HG03439 (cell line): Measurements from ENCODE around the gene TSPAN12.
A peak's percentile ranks its signal among the peaks of the same experiment; 100 is the strongest.
"Not testable (repeated sequence)": the region's sequence is repeated elsewhere in the genome, so short reads cannot be mapped to it uniquely, and the experiment has no call there.

ENCODE experiments used
- ATAC-seq: cut with Tn5 transposase; IDR thresholded peaks from one replicate; pipeline ENCODE4 v1.9.1; 2021; ENCODE audit warnings: mild to moderate bottlenecking, moderate library complexity; ENCODE audit not compliant: unreplicated experiment

TSPAN12 gene

DNA sequence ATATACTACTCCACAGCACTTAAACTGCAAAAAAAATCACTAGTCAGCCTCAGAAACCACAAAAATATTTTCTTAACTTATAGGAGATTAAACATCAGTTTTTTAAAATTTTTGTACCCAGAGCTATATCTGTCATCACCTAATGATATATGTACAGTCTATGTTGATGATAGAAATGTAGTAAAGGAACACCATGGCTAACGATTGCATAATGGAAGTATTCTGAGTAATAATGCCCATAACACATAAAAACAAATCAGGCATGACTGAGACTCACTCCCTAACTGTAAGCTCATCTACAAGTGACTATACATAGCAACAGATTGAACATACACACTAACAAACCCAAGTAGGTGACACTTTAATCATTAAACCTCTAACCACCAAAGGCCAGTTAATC is 51.3 kb downstream of the TSPAN12 start:
- ATAC-seq, result no peak

DNA sequence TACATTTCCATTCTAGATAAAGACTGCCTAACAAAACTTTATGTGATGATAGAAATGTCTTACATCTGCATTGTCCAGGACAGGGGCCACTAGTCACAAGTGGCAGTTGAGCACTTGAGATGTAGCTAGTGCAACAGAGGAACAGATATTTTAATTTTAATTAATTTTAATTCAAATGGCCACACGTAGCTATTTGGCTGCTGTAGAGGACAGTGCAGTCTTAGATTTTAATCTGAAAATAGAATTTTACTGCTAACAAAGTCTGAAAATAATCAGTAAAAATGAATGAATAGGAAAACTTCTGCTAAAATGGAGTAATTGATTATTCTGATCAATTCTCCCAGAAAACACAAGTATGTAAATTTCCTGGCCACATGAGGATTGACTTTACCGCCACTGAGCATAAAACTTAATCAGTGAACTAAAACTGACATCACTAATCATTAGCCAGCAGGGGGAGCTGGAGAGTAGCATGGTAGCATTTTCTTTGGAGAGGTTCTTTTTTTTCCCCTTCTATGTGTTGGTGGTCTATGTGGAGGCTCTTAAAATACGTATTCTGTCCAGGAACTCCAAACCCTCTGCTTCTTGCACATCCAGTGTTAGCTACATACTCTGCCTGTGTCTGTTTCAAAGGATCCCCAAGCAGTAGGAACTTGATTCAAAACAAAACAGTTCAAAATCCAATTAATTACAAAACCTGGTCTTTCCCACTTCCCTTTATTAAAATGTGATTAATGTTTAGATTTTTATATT is 52.1 kb downstream of the TSPAN12 start:
- peak; percentile 72 for ATAC-seq

DNA sequence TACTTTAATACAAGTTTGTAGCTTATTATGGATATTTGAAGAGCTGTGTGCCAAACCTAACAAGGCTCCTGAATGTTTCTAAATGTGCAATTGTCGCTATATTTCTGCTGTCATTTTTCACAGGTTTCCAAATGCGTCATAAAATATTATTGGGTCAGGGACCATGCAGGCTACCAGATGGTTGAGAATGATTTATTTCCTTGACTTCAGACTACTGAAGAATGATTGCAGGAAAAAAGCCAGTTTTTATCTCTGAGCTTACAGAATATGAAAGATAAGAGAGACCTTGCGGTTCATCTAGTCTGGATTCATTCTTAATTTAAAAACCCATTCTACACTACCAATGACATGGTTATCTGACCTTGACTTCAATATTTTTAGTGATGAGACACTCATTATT is 55.2 kb downstream of the TSPAN12 start:
- no peak for ATAC-seq

DNA sequence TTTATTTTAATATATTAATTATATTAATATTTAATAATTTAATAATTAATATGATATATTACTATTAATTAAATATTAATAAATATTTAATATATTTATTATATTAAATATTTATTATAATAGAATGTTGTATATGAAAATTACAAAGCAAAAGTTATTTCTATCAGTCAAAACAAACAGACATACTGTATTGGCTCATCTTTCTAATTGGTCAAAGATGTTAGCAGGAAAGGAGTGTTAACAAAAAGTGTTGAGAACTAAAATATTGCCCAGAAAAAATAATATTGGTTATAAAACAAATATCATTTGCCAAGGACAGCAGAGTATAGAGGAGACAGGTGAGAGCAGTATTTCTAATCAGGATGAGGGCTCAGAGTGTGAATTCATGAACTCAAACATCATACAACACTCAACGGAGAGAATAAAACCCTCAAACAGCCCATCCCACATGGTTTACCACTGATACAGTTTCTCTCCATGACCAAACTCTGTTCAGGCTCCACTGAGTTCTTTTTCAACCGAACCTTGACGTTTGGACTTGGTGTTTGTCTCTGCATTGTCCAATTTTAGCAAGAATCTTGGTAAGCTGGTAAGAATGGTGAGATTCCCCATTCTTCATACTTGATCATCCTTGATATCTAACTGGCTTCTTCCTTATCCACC is 58.0 kb downstream of the TSPAN12 start:
- ATAC-seq, result no peak

DNA sequence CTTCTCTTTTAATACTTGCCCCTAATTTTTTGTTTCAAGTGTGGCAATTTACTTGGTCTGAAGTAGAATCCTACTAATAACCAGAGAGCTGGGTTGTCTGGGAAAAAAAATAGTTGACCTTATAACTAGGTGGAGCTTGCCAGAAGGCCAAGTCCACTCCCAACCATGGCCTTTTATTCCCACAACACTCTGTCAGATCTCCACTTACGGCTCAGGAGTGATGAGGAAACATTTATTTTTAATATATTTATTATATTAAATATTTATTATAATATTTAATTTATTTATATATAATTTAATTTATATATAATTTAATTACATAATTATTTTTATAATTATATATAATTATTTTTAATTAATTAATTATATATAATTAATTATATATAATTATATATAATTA is 58.8 kb downstream of the TSPAN12 start:
- no peak for ATAC-seq

DNA sequence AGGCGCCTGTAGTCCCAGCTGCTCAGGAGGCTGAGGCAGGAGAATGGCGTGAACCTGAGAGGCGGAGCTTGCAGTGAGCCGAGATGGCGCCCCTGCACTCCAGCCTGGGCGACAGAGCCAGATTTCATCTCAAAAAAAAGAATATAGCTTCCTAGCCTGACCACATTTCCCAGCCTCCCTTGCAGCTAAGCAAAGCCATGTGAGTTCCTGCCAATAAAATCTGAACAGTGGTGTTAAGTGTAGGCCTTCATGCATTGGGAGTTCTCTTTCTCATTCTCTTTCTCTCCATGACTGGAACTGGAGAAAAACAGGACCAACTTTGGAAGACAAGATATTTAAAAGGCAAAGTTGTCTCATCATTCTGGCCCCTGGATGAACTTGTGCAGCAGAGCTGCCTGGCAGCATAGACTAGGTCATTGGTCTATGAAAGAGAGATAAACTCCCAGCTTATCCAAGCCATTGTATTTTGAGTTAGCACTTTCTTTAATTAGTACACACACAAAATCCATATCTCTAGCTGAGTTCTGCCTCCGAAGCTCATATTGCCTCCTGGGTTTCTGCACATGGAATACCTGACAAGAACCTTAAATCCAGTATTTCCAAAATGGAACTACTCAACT is 60.8 kb downstream of the TSPAN12 start:
- ATAC-seq, result no peak

DNA sequence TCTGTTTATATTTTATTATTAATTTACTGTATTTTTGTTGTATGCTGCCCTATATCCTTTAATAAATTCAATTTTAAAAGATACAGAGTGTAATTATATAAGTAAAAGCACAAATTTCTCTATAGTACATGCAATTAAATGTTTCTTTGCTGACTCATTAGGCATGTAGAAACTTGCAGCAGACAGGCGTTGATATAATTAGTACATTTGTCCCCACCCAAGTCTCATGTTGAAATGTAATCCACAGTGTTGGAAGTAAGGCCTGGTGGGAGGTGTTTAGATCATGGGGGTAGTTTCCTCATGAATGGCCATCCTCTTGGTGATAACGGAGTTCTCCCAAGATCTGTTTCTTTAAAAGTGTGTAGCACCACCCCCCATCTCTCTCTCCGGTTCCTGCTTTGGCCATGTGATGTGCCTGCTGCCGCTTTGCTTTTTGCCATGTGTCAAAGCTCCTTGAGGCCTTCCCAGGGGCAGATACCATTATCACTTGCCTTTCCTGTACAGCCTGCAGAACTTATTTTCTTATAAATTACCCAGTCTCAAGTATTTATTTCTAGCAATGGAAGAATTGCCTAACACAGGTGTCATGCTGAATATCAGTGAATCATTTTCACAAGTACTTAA is 63.7 kb downstream of the TSPAN12 start:
- ATAC-seq, result no peak

DNA sequence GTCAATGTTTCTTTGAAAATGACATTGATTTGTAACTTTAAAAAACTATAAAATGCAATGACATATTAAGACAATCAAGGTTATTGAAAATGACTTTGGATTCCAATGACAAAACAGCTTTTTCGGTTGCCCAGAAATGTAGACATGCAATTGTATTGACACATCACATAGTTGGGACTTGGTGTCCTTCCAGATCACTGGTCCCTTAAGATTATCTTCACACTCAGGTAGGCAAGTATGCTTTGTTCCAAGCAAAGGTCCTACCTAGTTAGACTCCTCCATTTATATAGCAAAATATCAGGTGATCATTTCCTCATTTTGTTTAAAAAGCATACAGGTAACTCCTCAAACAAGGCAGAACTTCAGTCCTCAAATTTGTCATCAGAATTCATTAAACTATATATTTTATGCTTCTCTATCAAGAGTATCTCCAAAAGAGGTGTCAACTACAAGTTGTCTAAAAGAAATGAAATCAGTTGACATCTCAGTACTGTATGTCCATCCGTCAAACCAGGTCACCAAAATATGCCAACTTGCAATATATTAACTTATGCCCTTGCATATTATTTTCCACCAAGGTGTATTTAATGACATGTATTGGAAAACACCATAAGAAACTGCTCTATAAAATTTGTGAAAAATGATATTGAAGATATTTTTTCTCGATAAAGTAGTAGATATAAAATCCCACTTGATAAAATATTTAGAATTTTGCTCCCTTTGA is 64.6 kb downstream of the TSPAN12 start:
- ATAC-seq, result no peak

DNA sequence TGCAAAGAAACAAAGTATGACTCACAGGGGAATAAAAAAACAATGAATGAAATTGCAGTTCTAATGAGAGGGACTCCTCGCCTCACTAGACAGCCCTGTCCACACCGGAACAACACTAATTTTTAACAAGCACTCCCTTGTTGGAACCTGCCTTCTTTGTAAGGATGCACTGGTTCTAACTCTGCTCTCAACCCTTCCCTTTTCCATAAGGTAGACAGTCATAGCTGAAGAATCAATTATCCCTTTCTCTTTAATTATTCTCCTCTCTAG is 65.1 kb downstream of the TSPAN12 start:
- no peak for ATAC-seq

DNA sequence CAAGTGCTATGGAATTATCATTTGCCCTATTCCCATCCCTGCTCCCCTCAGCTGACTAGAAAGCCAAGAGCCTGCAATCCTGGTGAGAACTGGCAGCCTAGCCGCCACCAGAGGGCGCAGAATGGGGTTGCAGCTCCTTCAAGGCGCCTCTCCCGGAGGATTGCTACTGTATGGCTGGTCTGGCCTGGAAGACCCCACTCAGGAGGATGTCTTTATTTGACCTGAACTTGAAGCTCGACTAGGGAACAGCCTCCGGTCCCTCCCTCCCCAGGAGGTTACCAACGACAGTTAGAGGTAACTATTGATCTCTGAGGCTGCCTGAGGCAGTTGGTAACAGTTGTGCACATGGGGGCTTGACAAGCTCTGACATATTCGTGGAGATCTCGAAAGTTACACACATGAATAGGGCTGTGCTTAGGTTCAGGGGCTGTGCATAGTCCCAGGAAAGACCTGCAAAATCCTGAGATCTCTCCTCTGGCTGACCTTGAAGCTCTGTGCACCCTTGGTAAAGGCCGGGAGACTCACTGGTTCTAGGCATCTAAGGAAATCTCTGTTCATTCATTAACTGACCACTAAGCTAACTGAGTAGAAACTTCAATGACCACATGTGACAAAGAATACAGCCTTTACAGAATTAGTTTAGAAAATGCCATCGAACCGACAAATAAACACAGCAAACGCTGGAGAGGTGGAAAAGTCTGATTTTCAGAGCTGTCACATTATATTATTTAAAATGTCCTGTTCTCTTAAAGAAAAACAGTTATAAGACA is 65.7 kb downstream of the TSPAN12 start:
- ATAC-seq, result peak; percentile 93

DNA sequence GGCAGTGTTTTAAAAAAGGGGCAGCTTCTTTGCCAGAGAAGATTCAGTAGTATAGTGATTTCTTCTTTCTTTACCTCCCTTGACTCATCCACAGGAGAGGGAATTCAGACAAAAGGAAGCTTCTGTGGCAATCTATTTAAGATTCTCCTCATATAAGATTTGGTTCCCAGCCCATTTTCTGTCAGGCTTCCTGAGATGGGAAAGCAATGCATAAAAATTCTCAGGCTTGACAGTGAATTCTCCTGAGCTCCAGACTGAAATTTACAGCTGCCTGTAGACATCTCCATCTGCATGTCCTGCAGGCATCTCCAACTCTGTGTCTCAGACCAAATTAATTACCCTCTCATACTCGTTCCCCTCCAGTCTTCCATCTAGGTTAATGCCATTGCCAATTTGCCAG is 72.8 kb downstream of the TSPAN12 start:
- ATAC-seq, result no peak

DNA sequence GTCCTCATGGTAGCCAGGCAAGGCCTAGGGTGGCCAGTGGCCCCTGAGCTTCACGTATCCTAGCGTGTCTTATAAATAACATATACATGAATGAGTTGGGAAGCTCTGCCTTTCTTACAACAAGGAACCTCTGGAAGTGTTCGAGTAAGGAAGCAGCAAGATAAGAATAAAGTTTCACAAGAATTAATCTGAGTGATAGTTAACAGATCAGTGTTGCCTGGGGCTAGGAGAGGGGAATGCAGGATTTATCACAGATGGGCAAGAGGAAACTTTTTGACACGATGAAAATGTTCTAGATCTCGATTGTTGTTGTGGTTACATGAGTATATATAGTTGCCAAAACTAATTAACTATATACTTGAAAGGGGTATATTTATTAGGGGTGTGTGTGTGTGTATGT is 74.2 kb downstream of the TSPAN12 start:
- no peak for ATAC-seq

DNA sequence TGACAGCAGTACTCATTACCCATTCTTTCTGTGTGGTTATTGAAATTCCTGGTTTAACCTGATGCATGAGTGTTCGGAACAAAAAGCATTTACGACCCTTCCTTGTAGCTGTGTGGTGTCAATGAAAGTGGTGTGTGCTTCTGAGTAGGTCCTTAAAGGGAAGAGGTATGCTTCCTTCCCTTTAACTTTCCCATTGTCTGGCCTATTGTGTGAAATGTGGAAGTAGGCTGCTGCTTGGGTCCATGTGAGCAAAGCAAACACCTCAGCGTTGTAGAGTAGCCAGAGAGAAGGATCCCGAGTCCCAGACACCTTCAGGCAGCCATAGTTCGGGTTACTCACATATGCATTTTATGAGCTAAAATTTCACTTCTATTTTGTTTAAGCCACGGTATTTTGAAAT is 74.7 kb downstream of the TSPAN12 start:
- ATAC-seq, result no peak

DNA sequence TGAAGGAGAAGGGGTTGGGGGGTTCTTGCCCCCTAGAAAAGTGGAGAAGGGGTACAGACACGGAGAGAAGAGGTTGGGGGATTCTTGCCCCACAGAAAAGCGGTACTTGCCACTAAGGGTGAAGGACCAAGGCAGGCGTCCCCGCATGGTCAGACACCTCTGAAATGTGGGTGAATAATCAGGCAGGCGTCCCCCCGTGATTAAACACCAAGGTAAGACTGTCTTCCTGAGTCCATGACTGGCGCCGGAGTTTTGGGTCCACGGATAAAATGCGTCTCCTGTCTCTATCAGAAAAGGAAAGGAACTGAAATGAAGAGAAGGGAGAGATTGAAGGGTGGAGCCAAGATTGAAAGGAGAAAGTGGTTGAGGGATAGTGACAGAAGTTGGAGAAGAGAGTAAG is 76.0 kb downstream of the TSPAN12 start:
- not testable (repeated sequence) for ATAC-seq

DNA sequence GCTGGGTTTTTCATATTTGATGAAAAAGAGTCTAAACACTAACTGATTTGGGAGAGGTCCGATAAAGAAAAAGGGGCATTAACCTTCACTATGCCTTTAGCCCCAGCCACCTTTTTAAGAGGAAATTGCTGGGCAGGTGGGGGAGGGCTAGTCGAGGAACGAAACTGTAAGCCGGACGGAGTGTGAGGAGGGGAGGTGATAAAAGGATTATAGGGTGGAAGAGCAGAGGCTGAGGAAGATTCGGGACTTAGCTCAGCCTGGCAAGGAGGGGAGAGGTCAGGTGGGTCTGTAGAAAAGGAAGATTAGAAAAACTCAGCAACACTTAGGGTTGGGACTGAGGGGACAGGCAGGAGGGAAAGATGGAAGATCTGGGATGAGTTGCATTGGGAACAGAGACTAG is 77.0 kb downstream of the TSPAN12 start:
- ATAC-seq, result no peak

DNA sequence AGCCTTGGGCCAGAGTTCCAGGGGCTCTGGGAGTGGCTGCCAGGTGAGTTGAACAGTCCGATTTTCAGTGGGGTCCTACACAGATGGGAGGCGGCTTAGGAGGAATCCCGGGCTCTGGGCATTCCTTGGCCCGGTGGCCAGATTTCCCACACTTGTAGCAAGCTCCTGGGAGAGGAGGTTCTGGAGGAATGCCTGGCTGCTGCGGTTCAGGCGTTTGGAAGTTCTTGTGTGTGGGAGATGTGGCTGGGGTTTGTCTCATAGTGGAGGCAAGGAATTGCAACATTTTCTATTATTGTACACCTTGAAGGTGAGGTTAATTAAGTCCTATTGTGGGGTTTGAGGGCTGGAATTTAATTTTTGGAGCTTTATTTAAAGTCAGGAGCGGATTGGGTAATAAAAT is 77.5 kb downstream of the TSPAN12 start:
- ATAC-seq, result not testable (repeated sequence)

DNA sequence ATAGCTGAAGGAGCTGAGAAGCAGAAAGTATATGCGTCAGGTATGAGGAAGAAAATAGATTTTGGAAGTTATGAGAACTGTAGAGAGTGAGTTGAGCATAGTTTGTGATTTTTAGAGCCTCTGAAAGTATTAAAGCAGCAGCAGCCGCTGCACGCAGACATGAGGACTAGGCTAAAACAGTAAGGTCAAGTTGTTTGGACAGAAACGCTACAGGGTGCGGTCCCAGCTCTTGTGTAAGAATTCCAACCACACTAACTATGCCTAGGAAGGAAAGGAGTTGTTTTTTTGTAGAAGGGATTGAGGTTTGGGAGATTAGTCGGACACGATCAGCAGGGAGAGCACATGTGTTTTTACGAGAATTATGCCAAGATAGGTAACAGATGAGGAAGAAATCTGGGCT is 78.9 kb downstream of the TSPAN12 start:
- not testable (repeated sequence) for ATAC-seq

DNA sequence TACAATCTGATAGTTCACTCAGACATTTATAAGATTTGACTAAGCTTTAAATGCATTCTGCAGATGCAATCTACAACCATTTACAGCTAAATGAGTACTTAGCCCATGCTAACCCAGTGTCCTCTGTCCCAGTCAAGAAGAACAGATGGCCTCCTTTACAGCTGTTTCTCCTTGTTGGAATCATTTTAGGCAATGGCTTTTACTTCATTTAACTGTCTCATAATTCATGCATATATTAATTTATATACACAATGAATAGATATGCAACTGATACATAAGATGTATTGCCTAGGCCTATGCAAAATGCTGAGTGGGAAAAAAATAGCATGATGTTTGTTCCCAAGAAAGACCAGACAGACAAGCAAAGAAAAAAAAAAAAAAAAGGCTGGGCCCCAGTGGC is 82.2 kb downstream of the TSPAN12 start:
- no peak for ATAC-seq

DNA sequence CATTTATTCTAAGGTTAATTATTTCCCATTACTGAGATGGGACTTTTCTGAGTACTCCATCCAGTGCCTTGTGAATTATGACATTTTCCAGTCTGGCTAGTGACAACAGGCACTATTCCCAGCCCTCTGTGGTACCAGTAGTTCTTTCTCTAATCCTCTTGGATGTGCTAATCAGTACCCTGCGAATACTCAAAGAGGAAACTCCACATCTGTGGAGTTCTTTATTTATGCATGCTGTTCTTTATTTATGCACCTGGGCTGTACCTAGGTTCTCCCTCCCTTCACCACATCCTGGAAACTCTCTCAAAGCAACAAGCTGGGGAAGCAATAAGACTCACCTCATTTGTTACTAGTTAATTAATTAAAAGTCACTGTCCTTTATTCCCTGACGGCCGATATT is 83.5 kb downstream of the TSPAN12 start:
- no peak for ATAC-seq

DNA sequence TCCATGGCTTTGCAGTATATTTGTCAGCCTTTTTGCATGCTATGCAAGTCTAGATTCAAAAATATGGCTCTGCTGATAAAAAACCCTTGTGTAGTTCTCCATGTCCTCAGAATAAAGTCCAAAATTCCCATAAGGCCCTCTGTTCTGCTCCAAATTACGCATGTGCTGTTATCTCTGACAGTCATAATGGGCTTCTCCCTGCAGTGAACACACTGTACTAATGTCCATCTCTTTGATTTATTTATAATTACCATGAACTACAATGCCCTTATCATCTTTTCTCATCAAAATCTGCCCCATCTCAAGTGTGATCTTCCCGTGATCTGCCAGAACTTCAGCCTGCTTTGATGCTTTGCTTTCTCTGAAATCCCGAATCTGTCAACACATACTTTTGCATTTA is 87.7 kb downstream of the TSPAN12 start:
- ATAC-seq, result no peak

DNA sequence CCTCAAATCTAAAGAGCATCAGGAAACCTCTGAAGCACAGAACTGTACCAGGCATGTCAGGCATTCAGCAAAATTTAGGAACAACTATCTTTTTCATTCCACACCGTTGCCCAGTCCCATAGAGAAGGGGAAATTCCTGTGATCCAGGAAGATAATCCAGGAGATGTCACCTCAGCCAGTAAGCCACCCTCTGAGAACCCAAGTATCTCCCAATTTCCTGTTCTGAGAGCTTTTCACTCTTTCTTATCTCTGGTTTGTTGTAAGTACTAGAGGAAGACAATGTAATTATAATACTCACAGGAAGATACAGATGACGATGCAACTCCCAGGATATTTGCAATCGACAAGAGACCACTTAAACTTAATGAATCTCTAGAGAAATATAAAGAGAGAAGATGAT is 97.1 kb downstream of the TSPAN12 start:
- ATAC-seq, result no peak
